Fibroblast of pulmonary artery (primary cell): Measurements from ENCODE around the gene ATP6V0B.

Experiments used
- DNase-seq: peaks from one replicate; pipeline ENCODE4 v3.0.0-alpha.2; 2010; ENCODE audit warnings: low read depth
- H3K4me3 ChIP-seq: replicated peaks from 2 replicates; pipeline ENCODE4 v1.5.1; 2011; ENCODE audit warnings: low read depth, mild to moderate bottlenecking, control low read depth, low read length, moderate library complexity
- CTCF ChIP-seq: IDR thresholded peaks from 2 replicates; pipeline ENCODE4 v1.5.1; 2011; ENCODE audit warnings: mild to moderate bottlenecking, control low read depth, low read length, inconsistent platforms; ENCODE audit errors: missing control alignments

The ATP6V0B gene

GRCh38 chr1:43974443-43975248, at the start of gene ATP6V0B:
Gene ATP6V0B, plus strand, starts transcription at chr1:43974960. Its CDS starts 81 bp downstream, at chr1:43975041.
- peak within 1 kb of the TSS; percentile 90 for H3K4me3 ChIP-seq
- peak; percentile 93 for DNase-seq
- TF ChIP-seq CTCF: no peak

GRCh38 chr1:43925846-43926245, 48.9 kb upstream of the ATP6V0B start:
- no peak for TF ChIP-seq CTCF
- DNase-seq: no peak
- no peak overlapping the region for H3K4me3 ChIP-seq

- no peak overlapping the region for H3K4me3 ChIP-seq
- no peak for DNase-seq
- peak; percentile 35 for TF ChIP-seq CTCF
These were observed 44.4 kb upstream of the ATP6V0B start for GRCh38 chr1:43930168-43930948.

GRCh38 chr1:43930949-43931275, 43.8 kb upstream of the ATP6V0B start:
- no peak for TF ChIP-seq CTCF

GRCh38 chr1:43931711-43932660, 42.8 kb upstream of the ATP6V0B start:
- no peak for DNase-seq
- no peak for TF ChIP-seq CTCF
- H3K4me3 ChIP-seq: no peak overlapping the region

More at GRCh38 chr1:43930949-43931275, 43.8 kb upstream of the ATP6V0B start:
- DNase-seq: no peak
- H3K4me3 ChIP-seq: no peak overlapping the region

- TF ChIP-seq CTCF: no peak
- DNase-seq: peak; percentile 28
- peak overlapping the region; percentile 38 for H3K4me3 ChIP-seq
These were observed 41.9 kb upstream of the ATP6V0B start for GRCh38 chr1:43932786-43933385.
